Activated CD8-positive, alpha-beta T cell treated with anti-CD3 and anti-CD28 coated beads, Interleukin-2, amount 10 ng/mL, durations not matched to agents 7 days and 5 days (primary cell): Measurements from ENCODE around the gene RBM34. TPM values are rescaled to one million over a fixed set of nuclear protein-coding genes. Genes with fewer than 3 reads are reported as not detected.
"Not testable (repeated sequence)": the region's sequence is repeated elsewhere in the genome, so short reads cannot be mapped to it uniquely, and the experiment has no call there.

ENCODE experiments used
- ATAC-seq: fragments of 150-1000 bp; cut with Tn5 transposase; one replicate; pipeline ENCODE4 v1.10.0; 2021; ENCODE audit warnings: moderate library complexity
- CTCF ChIA-PET: fragments of 350-600 bp; sonication (Branson Sonifier 250); formaldehyde crosslinking; loops from one replicate; lab custom pipeline; 2021; ENCODE audit warnings: antibody characterized with exemption; lab: Charles Lee
- POLR2A ChIA-PET: fragments of 350-600 bp; sonication (Branson Sonifier 250); formaldehyde crosslinking; loops from one replicate; lab custom pipeline; 2021; ENCODE audit warnings: antibody characterized with exemption; lab: Charles Lee
- DNase-seq: peaks from one replicate; pipeline ENCODE4 v3.0.0-alpha.2; 2020
- H3K27ac Mint-ChIP-seq: one replicate; pipeline ENCODE4 v1.8.0; 2021; ENCODE audit warnings: mild to moderate bottlenecking, mixed read lengths
- H3K27me3 Mint-ChIP-seq: one replicate; pipeline ENCODE4 v1.8.0; 2021; ENCODE audit warnings: low read depth, mixed read lengths
- H3K36me3 Mint-ChIP-seq: one replicate; pipeline ENCODE4 v1.8.0; 2021; ENCODE audit warnings: low read depth, mixed read lengths
- H3K4me1 Mint-ChIP-seq: one replicate; pipeline ENCODE4 v1.8.0; 2021; ENCODE audit warnings: low read depth, mixed read lengths
- H3K4me3 Mint-ChIP-seq: one replicate; pipeline ENCODE4 v1.8.0; 2021; ENCODE audit warnings: mild to moderate bottlenecking, mixed read lengths
- H3K9me3 Mint-ChIP-seq: one replicate; pipeline ENCODE4 v1.8.0; 2022; ENCODE audit warnings: mixed read lengths; ENCODE audit not compliant: insufficient read depth
- total RNA-seq, 2 experiments: library from RNA; stranded (reverse); gene quantifications; one replicate each; pipeline ENCODE4 v1.2.3, GENCODE V29; 2021

Gene RBM34
- total RNA-seq, 2 experiments from 2014 or later, result 115 to 117 TPM

DNA sequence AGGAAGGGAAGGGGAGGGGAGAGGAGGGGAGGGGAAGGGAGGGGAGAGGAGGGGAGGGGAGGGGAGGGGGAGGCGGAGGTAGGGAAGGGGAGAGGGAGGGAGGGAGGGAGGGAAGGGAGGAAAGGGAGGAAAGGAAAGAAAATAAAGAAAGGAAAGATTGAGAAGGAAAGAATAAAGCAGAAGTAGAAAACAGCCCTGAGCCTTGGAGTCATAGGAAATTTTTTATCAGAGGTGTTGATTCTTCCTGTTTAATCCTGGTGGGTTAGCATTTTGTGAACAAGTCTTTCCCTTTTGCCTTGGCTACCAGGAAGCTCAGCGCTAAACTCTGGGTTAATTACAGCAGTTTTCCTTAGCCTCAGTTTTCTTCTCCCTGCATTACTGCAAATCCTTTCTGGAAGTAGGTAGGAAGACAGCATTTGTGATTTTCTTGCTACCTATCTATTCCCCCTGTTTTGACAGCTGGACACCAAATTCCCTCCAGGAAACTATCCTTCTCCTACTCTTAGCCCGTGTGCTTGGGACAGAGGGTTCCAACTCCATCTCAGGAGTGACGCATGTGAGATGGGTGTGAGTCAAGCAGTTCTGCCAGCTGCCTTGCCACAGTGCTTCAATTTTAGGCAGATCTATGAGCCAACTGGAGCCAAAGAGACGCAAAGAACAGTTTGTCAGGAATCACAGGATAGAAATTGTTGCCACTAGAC, 59.3 kb downstream of the RBM34 start:
- ATAC-seq (no peak), DNase-seq (no peak)
- no peak overlapping the region for H3K4me3 Mint-ChIP-seq
- H3K27me3 Mint-ChIP-seq, result peaks cover 3% of the 10 kb centered on the region
- peaks cover 5% of the 10 kb centered on the region for H3K36me3 Mint-ChIP-seq
- ChIA-PET POLR2A (interaction anchor here (1.2 kb wide), 1 partner anchor 16 kb away, joined by 3 read pairs; no protein-coding TSS in a partner anchor), CTCF (interaction anchor here (1.0 to 2.9 kb wide), 5 partner anchors 55 to 615 kb away, joined by 3 to 17 read pairs (median 4); no protein-coding TSS in a partner anchor)
- peaks cover 44% of the 10 kb centered on the region for H3K4me1 Mint-ChIP-seq
- no peak overlapping the region for H3K27ac Mint-ChIP-seq
- H3K9me3 Mint-ChIP-seq, result no peaks in the 10 kb centered on the region

DNA sequence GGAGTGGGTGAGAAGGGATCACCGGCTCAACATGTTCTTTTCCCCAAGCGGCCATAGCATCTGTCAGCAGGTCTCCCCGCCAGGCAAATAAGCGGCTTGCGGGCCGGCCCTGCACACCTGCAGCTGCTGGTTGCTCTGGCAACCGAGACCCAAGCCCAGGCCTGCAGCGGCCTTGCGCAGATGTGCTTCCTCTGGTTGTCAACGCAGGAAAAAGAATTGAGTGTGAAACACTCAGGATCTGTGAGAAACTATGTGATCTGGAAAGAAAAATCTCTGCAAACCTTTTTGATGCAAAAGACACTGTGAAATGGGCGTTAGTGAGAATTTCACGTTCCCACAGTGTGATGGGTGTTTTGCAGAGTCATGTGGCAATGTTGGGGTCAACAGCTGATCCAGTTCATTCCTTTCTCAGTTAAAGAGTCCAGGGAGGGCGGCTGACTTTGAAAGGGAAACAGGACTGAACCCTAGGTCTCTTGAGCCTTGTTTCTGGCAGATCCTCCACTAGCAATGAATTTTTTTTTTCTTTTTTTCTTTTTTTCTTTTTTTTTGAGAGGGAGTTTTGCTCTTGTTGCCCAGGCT, 60.8 kb downstream of the RBM34 start:
- DNase-seq (no peak), ATAC-seq (no peak)
- Mint-ChIP-seq H3K27me3 (peaks cover 5% of the 10 kb centered on the region), H3K36me3 (peaks cover 2% of the 10 kb centered on the region), H3K4me3 (no peak overlapping the region), H3K4me1 (peaks cover 40% of the 10 kb centered on the region), H3K9me3 (no peaks in the 10 kb centered on the region), H3K27ac (no peak overlapping the region)
- ChIA-PET CTCF (no interaction called here), POLR2A (interaction anchor here (0.6 kb wide), 1 partner anchor 227 kb away, joined by 3 read pairs; the partner anchor contains the start of gene ARID4B)

DNA sequence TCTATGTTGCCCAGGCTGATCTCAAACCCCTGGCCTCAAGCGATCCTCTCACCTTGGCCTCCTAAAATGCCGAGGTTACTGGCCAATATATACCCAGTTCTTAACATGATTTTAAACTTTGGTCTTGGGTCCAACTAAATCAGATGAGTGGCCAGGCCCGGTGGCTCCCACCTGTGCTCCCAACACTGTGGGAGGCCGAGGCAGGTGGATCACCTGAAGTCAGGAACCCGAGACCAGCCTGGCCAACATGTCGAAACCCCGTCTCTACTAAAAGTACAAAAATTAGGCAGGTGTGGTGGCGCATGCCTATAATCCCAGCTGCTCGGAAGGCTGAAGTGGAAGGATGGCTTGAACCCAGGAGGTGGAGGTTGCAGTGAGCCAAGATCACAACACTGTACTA, 62.1 kb downstream of the RBM34 start:
- Mint-ChIP-seq H3K27ac (no peak overlapping the region), H3K4me1 (peaks cover 29% of the 10 kb centered on the region), H3K4me3 (no peak overlapping the region), H3K27me3 (peaks cover 5% of the 10 kb centered on the region), H3K36me3 (peaks cover 2% of the 10 kb centered on the region), H3K9me3 (no peaks in the 10 kb centered on the region)
- ChIA-PET POLR2A (no interaction called here), CTCF (interaction anchor here (0.6 kb wide), 1 partner anchor 500 kb away, joined by 3 read pairs; no protein-coding TSS in a partner anchor)
- ATAC-seq (no peak), DNase-seq (no peak)

DNA sequence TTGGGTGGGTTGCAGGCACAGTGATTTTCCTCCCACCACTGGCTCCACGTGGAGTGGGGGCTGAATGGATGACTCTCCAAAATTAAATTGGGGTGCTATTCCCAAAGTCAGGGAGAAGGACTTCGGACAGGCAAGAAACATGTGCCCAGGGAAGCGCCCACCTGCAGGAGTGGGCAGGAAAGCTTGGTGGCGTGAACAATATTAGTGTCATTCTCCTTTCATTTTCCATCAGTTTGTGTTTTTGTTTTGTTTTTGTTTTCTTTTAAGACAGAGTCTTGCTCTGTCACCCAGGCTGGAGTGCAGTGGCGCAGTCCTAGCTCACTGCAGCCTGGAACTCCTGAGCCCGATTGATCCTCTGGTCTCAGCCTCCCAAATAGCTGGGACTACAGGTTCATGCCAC, 62.5 kb downstream of the RBM34 start:
- CTCF ChIA-PET, result no interaction called here
- no peak overlapping the region for H3K27ac Mint-ChIP-seq
- peaks cover 5% of the 10 kb centered on the region for H3K27me3 Mint-ChIP-seq
- H3K4me1 Mint-ChIP-seq, result peaks cover 29% of the 10 kb centered on the region
- DNase-seq (no peak), ATAC-seq (no peak)
- no peak overlapping the region for H3K4me3 Mint-ChIP-seq
- H3K9me3 Mint-ChIP-seq, result no peaks in the 10 kb centered on the region
- POLR2A ChIA-PET, result no interaction called here
- no peaks in the 10 kb centered on the region for H3K36me3 Mint-ChIP-seq

DNA sequence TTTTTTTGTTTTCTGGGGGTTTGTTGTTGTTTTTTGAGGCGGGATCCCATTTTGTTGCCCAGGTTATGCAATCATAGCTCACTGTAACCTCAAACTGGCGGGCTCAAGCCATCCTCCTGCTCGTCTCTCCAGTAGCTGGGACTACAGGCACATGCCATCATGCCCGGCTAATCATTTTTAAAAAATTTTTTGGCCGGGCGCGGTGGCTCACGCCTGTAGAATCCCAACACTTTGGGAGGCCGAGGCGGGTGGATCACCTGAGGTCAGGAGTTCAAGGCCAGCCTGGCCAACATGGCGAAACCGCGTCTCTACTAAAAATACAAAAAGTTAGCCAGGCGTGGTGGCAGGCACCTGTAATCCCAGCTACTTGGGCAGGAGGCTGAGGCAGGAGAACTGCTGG, 63.5 kb downstream of the RBM34 start:
- H3K4me1 Mint-ChIP-seq, result peaks cover 27% of the 10 kb centered on the region
- H3K4me3 Mint-ChIP-seq, H3K36me3 Mint-ChIP-seq, DNase-seq, ATAC-seq, H3K9me3 Mint-ChIP-seq, H3K27ac Mint-ChIP-seq, H3K27me3 Mint-ChIP-seq, POLR2A ChIA-PET: not testable (repeated sequence)
- CTCF ChIA-PET, result interaction anchor here (0.6 to 1.0 kb wide), 3 partner anchors 20 to 320 kb away, joined by 3 read pairs; no protein-coding TSS in a partner anchor

DNA sequence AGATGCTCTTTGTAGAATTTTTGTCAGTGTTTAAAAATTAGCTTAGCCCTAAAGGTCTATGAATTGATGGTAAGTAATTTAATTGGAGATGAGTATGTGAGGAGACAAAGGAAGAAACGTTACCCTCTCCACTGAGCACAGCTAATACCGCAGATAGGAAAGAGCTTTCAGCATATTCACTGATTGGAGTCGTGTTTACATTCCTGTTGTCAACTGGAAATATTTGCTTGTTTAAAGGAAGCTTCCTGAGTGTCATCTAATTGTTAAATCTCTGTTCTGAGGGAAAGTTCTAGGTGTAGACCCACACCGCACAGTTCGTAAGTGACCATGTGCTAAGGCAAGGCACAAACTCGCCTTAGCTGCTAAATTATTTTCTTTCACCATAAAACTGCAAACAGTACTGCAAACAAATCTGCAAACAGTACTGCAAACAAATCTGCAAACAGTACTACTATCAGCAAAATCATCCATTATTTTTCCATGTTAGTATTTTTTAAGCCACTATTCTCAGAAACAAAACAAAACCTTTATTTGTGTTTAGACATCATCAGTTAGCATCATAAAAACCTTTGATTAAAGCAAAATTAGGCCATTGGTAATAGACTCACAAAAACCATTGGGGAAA, 65.0 kb downstream of the RBM34 start:
- POLR2A ChIA-PET, result interaction anchor here (1.6 kb wide), 1 partner anchor 14 kb away, joined by 4 read pairs; no protein-coding TSS in a partner anchor
- ATAC-seq (no peak), DNase-seq (no peak)
- Mint-ChIP-seq H3K9me3 (no peaks in the 10 kb centered on the region), H3K4me1 (peaks cover 16% of the 10 kb centered on the region), H3K27ac (no peak overlapping the region), H3K27me3 (peaks cover 5% of the 10 kb centered on the region), H3K4me3 (no peak overlapping the region), H3K36me3 (no peaks in the 10 kb centered on the region)
- CTCF ChIA-PET, result interaction anchor here (0.7 to 1.6 kb wide), 6 partner anchors 9 to 611 kb away, joined by 3 to 7 read pairs (median 5); no protein-coding TSS in a partner anchor

DNA sequence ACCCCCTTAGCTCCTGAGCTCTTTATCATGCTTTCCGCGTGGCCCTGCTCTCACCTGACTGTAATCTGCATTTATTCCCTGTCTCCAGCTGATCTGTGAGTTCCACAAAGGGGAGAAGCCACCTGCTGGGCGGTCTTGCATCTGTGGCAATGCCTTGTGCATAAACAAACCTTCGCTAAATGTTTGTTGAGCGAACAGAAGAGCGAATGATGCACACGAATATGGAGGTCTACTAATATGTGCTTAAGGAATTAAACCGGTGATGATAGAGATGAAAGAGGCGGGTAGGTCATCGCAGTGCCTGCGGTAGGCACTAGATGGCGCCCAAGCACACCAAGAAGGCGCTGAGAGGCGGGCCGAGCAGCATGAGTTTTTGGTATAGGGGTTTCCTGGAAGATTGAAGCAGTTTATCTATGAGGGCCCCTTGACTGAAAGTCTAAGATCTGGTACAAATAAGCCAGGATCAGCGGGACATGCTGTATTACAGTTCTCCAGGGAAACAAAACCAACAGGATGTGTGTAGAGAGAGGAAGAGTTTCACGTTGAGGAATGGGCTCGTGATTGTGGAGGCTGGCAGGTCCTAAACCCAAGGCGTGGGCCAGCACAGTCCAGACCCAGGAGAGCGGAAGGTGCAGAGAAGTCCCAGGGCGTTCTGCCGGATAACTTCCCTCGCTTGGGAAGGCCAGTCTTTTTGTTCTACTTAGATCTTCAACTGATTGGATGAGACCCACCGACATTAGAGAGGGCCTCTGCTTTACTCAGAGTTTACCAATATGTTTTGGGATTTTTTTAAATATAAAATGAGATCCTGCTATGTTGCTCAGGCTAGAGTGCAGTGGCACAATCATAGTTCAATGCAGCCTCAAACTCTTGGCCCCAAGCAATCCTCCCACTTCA, 67.1 kb downstream of the RBM34 start:
- Mint-ChIP-seq H3K4me3 (no peak overlapping the region), H3K9me3 (no peaks in the 10 kb centered on the region), H3K27me3 (peaks cover 5% of the 10 kb centered on the region), H3K4me1 (peaks cover 19% of the 10 kb centered on the region), H3K36me3 (no peaks in the 10 kb centered on the region), H3K27ac (peak overlapping the region; percentile 60)
- CTCF ChIA-PET, result interaction anchor here (0.6 to 2.0 kb wide), 22 partner anchors 9 to 607 kb away, joined by 3 to 18 read pairs (median 4); no protein-coding TSS in a partner anchor
- POLR2A ChIA-PET, result no interaction called here
- ATAC-seq (peak; percentile 92), DNase-seq (peak; percentile 89)

DNA sequence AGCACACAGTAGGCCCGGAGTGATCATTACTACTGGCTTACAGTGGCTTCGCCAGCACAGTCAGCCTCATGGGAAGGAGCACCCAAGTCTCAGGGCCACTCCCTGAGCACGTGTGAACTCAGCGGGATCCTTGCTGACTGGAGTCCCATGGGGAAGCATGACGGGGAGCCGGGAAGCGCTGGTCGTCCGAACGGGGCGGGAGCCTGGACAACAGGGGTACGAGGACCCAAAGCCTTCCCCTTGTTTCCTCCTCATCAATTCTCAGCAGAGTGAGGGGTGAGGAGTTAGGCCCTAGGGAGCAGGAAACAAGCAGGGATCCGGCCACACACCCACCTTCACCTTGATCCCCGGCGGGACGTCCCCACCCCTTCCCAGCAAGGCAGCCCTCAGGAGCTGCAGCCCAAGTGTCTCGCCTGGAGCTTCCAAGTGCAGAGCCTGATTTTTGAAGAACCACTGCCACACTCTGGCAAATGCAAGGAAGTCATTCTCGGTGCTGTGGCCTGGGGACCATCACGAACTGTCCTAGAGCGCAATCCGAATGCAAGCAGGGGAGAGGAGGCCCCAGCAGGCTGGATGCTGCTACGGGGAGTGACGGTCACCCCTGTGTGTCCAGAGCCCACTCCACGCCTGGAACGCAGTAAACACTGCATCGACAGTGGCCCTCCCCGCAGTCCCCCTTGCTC, 67.9 kb downstream of the RBM34 start:
- no peak for DNase-seq
- ChIA-PET CTCF (interaction anchor here (0.6 to 2.0 kb wide), 18 partner anchors 9 to 606 kb away, joined by 3 to 18 read pairs (median 4); no protein-coding TSS in a partner anchor), POLR2A (no interaction called here)
- Mint-ChIP-seq H3K27me3 (peaks cover 5% of the 10 kb centered on the region), H3K9me3 (no peaks in the 10 kb centered on the region), H3K36me3 (no peaks in the 10 kb centered on the region), H3K27ac (no peak overlapping the region), H3K4me1 (peaks cover 19% of the 10 kb centered on the region), H3K4me3 (no peak overlapping the region)
- ATAC-seq, result peak; percentile 24

DNA sequence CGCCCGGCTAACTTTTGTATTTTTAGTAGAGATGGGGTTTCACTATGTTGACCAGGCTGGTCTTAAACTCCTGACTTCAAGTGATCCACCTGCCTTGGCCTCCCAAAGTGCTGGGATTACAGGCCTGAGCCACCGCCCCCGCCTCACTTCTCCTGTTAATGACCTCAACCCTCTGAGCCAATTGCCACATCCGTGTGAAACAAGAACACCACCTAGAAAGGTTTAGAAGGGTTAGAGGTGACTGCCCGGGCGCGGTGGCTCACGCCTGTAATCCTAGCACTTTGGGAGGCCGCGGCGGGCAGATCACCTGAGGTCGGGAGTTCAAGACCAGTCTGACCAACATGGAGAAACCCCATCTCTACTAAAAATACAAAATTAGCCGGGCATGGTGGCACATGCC, 68.6 kb downstream of the RBM34 start:
- POLR2A ChIA-PET, H3K9me3 Mint-ChIP-seq, DNase-seq, H3K27ac Mint-ChIP-seq, H3K27me3 Mint-ChIP-seq, ATAC-seq, H3K4me3 Mint-ChIP-seq, H3K36me3 Mint-ChIP-seq: not testable (repeated sequence)
- CTCF ChIA-PET, result interaction anchor here (1.3 kb wide), 1 partner anchor 593 kb away, joined by 4 read pairs; no protein-coding TSS in a partner anchor
- H3K4me1 Mint-ChIP-seq, result peaks cover 19% of the 10 kb centered on the region

DNA sequence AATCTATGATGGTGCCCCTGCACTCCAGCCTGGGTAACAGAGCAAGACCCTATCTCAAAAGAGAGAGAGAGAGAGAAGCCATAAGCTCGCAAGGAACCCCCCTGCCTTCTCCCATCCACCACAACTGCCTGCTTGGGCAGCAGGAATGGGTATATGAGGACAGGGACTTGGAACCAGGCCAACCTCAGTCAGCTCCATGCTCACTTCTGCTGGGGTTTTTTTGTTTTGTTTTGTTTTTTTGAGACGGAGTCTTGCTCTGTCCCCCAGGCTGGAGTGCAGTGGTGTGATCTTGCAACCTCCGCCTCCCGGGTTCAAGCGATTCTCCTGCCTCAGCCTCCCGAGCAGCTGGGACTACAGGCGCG, 69.0 kb downstream of the RBM34 start:
- H3K27ac Mint-ChIP-seq, H3K36me3 Mint-ChIP-seq, DNase-seq, H3K27me3 Mint-ChIP-seq, POLR2A ChIA-PET, H3K4me3 Mint-ChIP-seq, H3K9me3 Mint-ChIP-seq, ATAC-seq: not testable (repeated sequence)
- H3K4me1 Mint-ChIP-seq, result peaks cover 19% of the 10 kb centered on the region
- CTCF ChIA-PET, result interaction anchor here (1.0 to 1.3 kb wide), 3 partner anchors 12 to 593 kb away, joined by 3 to 4 read pairs (median 3); no protein-coding TSS in a partner anchor
